Stimulated activated CD8-positive, alpha-beta memory T cell treated with anti-CD3 and anti-CD28 coated beads, Interleukin-7, amount 100 ng/mL, for 1 hour (primary cell): ENCODE results near the gene CD44.
"Not testable (repeated sequence)": the region's sequence is repeated elsewhere in the genome, so short reads cannot be mapped to it uniquely, and the experiment has no call there.

Experiments used
- DNase-seq, 2 donors: peaks; one replicate each; pipeline ENCODE4 v3.0.0-alpha.2; 2020; ENCODE audit warnings: low read depth in 2 of 2

The CD44 gene

GRCh38 chr11:35138943-35139721 is at the start of gene CD44:
TSS of gene CD44 (plus strand) at chr11:35139171. CDS start at chr11:35139304, 133 bp downstream.
- DNase-seq = peak; percentile 55 to 67

- no peak for DNase-seq
Measured at GRCh38 chr11:35089666-35090065, 49.3 kb upstream of the CD44 start.

- DNase-seq = no peak
Measured at GRCh38 chr11:35090125-35090524, 48.8 kb upstream of the CD44 start.

- DNase-seq = not testable (repeated sequence)
Measured at GRCh38 chr11:35090991-35091390, 48.0 kb upstream of the CD44 start.

GRCh38 chr11:35096723-35097122 is 42.2 kb upstream of the CD44 start:
- DNase-seq = no peak

- no peak for DNase-seq
Measured at GRCh38 chr11:35097814-35098455, 41.0 kb upstream of the CD44 start.

- no peak for DNase-seq
Measured at GRCh38 chr11:35098855-35099254, 40.1 kb upstream of the CD44 start.

- no peak for DNase-seq
Measured at GRCh38 chr11:35099278-35100012, 39.5 kb upstream of the CD44 start.

GRCh38 chr11:35100013-35100383 is 39.0 kb upstream of the CD44 start:
- no peak for DNase-seq

- no peak for DNase-seq
Measured at GRCh38 chr11:35101223-35101622, 37.7 kb upstream of the CD44 start.

- no peak for DNase-seq
Measured at GRCh38 chr11:35102267-35102666, 36.7 kb upstream of the CD44 start.

- no peak for DNase-seq
Measured at GRCh38 chr11:35103366-35104208, 35.4 kb upstream of the CD44 start.

- DNase-seq = no peak
Measured at GRCh38 chr11:35104655-35105054, 34.3 kb upstream of the CD44 start.

- DNase-seq = no peak
Measured at GRCh38 chr11:35105319-35106079, 33.5 kb upstream of the CD44 start.

GRCh38 chr11:35106595-35106994 is 32.4 kb upstream of the CD44 start:
- no peak for DNase-seq

- DNase-seq = no peak
Measured at GRCh38 chr11:35107861-35108260, 31.1 kb upstream of the CD44 start.

- DNase-seq = not testable (repeated sequence)
Measured at GRCh38 chr11:35108336-35108735, 30.6 kb upstream of the CD44 start.

- no peak for DNase-seq
Measured at GRCh38 chr11:35109041-35109440, 29.9 kb upstream of the CD44 start.

GRCh38 chr11:35109827-35110226 is 29.1 kb upstream of the CD44 start:
- DNase-seq = no peak

GRCh38 chr11:35111161-35112055 is 27.6 kb upstream of the CD44 start:
- DNase-seq = no peak
